Hepatic stellate cell (primary cell): ENCODE measurements around the gene FLCN.
"Not testable (repeated sequence)": the region's sequence is repeated elsewhere in the genome, so short reads cannot be mapped to it uniquely, and the experiment has no call there.

Source experiments
- DNase-seq: peaks from one replicate; pipeline ENCODE4 v3.0.0; 2011; ENCODE audit warnings: low spot score

The FLCN gene, protein sequence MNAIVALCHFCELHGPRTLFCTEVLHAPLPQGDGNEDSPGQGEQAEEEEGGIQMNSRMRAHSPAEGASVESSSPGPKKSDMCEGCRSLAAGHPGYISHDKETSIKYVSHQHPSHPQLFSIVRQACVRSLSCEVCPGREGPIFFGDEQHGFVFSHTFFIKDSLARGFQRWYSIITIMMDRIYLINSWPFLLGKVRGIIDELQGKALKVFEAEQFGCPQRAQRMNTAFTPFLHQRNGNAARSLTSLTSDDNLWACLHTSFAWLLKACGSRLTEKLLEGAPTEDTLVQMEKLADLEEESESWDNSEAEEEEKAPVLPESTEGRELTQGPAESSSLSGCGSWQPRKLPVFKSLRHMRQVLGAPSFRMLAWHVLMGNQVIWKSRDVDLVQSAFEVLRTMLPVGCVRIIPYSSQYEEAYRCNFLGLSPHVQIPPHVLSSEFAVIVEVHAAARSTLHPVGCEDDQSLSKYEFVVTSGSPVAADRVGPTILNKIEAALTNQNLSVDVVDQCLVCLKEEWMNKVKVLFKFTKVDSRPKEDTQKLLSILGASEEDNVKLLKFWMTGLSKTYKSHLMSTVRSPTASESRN

DNA sequence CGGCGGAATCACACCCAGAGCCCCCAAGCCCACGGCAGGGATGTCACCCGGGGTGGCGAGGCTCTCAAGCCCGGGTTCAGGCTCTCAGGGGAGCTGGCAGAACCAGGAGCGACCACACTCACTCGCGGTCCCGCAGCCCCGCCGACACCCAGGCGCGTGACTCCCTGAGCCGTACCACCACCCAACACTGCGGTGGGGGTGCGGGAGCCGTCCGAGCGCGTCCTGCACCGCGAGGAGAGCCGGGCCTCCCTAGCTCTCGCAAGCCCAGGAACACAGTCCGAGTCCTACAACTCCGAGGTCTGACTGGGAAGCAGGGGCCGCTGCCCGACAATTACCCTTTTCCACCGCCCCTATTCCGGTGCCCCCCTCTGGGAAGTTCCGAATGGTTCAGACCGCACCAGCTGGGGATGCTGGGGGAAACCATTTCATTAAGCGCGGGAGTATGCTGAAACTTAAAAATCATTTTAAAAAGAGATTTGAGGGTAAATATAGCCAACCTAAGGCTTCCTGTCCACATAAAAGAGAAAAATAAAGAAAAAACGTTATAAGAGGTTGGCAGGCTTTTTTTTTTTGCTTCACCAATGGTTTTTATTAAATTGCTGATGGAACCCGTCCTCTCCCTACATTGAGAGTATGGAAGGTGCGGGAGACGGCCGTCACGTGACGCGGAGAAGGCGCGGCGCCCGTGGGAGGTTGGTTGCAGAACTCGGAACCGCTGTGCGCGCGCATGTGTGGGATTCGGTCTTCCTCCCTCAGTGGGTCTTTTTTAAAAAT lies at the start of gene FLCN:
Gene FLCN (minus strand): TSS at position 143 of the 774 bp plus-strand sequence. CDS start 9,031 bp downstream, outside the sequence.
- peak; percentile 91 for DNase-seq

DNA sequence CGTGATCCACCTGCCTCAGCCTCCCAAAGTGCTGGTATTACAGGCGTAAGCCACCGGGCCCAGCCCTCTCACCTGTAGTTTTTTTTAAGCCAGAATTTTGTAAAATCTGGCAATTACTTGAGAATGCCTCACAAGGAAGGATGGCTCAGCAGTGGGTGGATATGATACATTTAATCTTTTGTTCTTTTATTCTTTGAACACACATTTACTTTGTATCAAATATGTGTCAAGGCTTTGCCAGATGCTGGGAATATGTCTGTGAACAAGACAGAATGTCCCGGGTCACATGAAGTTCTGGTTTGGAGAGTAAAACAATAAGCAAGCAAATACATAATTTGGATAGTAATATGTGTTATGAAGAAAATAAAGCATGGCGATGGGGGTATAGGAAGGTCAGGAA lies 49.0 kb upstream of the FLCN start:
- DNase-seq, result no peak

DNA sequence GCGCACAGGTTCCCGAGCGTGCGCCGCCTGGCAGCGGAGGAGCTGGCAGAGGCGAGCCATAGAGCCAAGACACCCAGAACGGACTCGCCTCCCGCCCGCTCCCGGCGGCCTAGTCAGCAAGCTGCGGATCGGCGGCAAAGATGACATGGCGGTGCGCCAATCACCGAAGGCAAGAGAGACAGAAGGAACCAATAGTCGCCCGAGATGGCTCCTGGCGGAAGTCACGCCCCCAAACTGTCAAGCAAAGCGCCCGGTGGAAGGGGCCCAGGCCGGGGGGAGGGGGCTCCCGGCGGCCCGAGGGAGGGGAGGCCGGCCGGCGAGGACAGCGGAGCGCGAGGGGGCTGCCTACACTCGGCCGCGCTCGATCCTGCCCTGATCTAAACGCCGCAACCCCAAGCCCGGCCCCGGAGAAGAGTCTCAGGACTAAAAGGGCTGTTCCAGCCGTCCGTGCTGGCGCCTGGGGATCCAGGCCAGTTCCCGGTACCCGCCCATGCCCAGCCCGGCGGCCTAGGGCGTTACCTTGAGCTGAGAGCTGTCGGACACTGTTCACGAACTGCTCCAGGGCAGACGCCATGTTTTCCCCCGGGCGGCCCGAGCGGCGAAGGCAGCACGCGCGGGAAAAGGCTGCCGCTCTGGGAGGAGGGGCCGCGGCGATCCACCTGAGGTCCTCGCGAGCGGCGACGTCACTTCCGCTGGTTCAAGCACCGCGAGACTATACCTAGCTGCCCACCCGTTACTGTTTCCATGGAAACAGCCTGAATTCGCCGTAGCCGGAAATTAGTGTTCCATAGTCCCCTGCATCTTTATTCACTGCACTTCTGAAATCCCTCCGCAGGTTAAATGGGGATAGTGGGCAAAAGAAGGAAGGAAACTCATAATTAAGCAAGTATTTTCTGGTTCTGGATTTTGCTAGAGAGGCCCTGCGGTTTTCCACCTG lies 43.9 kb upstream of the FLCN start, which contains the start of gene COPS3:
Gene COPS3 (minus strand): TSS at position 634 of the 937 bp plus-strand sequence. CDS start 60 bp downstream, at position 574.
- DNase-seq, result peak; percentile 99

DNA sequence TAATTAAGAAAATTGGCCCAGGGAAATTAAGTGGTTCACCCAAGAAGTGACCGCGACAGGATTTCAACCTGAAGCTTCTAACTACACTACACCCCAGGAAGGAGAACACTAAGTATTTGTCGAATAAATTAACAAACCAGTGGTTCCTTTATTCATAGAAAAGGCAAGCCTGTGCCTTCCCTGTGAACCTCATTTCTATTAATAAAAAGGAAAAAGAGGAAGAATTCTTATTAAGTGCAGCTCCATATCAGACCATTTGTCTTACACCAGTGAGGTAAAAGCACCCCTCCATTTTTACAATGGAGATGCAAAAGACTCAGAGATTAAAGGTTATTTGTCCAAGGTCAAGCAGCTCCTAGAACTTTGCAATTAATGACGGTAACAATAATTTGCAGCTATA lies 42.3 kb upstream of the FLCN start:
- no peak for DNase-seq

DNA sequence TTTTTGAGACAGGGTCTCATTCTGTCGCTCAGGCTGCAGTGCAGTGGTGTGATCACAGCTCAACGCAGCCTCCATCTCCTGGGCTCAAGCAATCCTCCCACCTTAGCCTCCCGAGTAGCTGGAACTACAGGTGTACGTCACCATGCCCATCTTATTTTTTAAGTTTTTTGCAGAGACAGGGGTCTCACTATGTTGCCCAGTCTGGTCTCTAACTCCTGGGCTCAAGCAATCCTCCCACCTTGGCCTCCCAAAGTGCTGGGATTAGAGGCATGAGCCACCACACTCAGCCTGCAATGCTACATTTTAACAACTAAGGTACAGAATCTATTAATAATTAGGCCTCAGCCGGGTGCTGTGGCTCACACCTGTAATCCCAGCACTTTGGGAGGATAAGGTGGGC lies 40.5 kb upstream of the FLCN start:
- not testable (repeated sequence) for DNase-seq

DNA sequence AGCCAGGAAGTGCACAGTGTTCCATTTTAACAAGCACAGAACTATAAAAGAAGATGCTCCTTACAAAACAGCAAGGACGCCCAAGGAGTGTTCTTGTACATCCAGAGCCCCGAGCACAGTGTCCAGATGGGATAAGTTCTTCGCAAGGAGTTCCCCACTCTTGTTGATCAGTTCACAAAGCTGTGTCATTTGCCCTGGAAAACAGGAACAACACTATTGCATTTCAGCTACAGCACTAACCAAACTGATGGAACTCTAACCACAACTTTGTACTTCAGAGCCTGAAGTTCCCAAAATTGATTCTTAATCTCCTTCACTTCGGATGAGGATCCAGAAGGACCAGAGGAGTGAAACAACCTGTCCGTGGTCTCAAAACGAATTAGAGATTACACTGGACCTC lies 39.0 kb upstream of the FLCN start:
- DNase-seq, result no peak

DNA sequence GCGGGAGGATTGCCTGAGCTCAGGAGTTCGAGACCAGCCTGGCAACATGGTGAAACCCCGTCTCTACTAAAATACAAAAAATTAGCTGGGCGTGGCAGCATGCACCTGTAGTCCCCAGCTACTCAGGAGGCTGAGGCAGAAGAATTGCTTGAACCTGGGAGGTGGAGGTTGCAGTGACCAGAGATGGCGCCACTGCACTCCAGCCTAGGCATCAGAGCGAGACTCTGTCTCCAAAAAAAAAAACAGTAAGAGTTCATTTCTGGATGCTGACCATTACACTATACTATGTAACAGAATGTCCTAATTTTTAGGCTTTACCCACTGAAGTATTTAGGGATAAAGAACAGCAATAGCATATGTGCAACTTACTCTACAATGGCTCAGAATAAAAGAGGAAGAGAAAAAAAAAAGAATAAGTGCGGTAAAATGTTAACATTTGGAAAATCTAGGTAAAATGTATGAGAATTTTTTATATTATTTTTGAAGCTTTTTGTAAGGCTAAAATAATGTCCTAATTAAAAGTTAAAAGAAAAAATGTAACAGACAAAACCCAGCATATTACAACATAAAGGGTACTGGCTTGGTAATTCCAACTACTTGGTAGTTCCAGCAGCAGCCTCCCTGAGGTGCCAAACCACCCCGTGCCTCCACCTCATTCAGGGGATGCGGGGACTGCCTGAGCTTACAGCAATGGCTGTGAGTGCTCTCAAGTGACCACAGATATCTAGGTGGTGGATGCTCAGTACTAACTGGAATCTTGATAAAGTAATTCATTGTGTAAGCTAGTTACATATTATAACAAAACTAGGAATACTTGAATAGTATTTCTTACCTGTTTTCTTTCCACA lies 33.2 kb upstream of the FLCN start:
- no peak for DNase-seq

DNA sequence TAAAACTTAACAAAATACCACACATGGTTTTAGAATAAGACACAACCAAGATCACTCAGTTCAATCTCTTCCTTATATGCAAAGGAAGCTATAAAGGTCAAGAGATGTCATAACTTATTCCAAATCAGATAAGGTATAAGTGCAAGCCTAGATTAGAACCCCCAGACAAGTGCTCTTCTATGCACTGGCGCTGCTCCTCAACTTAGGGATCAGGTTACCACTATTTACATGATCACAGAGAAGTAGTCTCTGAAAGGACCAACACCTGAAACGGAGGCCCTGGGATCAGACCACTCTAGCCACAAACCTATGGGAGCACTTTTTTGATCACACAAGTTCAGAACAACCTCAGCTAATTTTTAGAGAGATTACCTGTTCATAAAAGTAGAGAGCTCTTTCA lies 27.5 kb upstream of the FLCN start:
- DNase-seq, result no peak

DNA sequence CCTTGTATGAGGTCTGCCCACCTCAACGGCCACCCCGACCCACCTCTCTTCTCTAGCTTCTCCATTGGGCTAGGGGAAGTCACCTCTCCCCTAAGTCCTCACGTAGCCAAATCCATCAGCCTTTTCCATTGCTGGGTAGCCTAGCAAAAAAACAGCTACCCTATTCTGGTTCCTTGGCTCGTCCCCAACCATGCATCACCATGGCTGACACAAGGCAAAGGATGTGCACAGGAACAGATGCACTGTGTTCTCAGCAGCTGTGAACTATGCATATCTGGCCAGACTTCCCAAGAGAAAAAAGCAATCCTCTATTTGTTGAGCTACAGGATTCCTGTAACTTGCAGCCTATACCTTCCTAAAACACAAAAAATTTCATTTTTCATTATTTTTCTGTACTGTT lies 22.0 kb upstream of the FLCN start:
- no peak for DNase-seq

DNA sequence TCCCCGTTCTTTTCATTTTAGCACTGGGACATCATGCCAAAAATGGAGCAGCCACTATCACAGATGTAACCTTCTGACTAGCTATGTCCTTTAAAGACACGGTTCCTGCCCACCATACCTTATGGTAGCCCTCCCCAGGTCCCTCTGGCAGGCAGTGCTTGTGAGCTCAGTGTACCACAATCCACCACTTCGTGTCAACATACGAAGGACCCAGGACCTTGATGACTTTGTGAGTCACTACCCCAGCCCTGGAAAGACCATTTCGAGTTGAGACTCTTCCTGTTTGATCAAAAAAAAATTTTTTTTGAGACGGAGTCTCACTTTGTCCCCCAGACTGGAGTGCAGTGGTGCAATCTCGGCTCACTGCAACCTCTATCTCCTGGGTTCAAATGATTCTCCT lies 21.0 kb upstream of the FLCN start:
- DNase-seq, result no peak

DNA sequence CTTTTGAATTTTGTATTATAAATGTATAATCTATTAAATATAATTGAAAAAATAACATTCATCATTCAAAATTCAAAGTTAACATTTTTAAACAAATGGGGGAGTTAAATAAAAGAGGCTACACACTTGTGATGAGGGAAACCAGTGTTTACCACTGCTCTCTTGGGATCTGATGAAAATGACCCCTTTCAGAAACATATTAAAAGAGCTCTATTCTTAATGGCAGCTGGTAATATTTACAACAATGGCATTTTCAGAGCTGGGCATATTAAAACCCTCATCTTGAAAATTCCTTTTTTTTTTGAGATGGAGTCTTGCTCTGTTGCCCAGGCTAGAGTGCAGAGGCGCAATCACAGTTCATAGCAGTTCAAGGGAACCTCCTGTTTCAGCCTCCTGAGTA lies 19.3 kb upstream of the FLCN start:
- DNase-seq, result no peak

DNA sequence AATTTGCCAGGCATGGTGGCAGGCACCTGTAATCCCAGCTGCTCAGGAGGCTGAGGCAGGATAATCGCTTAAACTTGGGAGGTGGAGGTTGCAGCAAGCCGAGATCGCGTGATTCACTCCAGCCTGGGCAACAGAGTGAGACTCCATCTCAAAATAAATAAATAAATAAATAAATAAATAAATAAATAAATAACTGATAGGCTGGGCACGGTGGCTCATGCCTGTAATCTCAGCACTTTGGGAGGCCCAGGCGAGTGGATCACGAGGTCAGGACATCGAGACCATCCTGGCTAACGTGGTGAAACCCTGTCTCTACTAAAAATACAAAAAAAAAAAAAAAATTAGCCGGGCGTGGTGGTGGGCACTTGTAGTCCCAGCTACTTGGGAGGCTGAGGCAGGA lies 18.7 kb upstream of the FLCN start:
- not testable (repeated sequence) for DNase-seq

DNA sequence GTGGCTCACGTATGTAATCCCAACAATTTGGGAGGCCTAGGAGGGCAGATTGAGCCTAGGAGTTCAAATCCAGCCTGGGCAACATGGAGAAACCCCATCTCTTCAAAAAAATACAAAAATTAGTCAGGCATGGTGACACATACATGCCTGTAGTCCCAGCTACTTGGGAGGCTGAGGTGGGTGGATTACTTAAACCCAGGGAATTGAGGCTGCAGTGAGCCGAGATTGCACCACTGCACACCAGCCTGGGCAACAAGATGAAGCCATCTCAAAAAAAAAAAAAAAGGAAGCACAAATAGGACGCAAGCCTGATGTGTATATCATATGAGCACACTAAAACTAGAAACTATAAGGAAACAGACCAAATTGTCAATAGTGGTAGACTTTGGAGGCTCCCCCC lies 17.1 kb upstream of the FLCN start:
- no peak for DNase-seq

DNA sequence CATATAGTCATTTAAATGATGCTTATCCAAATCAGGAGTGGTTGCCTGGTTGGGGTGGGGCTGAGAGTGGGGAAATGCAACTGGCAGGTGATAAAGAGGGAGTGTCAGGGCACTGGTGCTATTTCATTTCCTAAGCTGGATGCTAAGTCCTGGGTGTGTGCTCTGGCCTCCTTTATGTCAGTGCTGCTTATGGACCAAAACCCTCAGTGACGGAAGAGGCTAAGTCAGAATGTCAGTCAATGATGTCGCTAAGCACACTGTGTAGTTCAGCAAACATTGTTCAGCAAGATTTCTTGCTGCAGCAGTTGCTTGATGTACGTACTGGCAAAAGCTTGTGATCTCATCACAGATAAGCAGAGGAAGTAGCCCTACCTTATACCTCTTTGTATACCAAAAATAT lies 16.4 kb upstream of the FLCN start:
- DNase-seq, result no peak

DNA sequence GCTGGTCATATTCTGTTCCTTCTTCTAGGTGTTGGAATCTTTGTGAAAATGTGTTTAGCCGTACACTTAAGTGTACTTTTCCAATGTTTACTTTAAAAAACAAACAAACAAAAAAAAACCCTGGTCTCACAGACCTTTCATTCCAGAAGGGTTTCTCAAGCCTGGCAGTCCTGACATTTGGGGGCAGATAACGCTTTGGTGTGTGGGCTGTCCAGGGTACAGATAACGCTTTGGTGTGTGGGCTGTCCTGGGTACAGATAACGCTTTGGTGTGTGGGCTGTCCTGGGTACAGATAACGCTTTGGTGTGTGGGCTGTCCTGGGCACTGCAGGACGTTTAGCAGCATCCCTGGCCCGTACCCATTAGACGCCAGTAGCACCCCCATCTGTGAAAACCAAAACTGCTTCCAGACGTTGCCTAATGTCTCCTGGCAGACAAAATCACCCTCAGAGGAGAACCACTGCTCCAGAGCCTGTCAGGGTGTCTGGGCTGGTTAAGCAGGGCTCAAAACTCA lies 15.2 kb upstream of the FLCN start:
- DNase-seq, result no peak

DNA sequence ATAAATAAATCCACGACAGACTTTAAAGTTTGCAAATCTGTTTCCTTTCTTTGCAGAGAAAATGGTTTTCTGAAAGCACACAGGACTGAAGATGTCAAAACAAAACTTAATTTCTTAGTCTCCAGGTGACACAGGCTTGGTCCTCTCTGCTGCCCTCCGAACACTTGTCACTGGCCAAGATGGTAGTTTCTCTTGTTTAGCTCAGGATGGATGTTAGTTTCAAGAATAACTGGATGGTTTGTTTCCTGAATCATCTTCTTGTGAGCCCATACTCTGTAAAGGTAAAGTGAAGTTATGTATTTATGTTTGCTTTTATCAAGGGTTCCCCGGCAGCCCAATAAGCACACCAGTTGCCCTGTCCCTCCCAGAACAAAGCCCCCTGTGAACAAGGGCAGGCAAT lies 9.9 kb upstream of the FLCN start:
- DNase-seq, result no peak

DNA sequence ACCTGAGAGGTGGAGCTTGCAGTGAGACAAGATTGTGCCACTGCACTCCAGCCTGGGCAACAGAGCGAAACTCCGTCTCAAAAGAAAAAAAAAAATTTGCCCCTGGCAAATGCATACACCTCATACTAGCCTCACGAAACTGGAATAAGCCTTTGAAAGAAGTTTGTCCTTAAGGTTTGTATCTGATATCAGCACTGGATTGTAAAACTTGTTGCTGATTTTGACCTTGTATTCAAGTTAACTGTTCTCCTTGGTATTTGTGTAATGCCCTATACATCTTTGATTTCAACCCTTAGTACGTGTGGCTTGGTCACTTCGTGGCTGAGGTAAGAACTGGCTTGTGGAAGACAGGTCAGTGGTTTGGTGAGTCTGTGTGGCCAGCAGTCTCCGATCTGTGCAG lies 6.2 kb upstream of the FLCN start:
- no peak for DNase-seq

DNA sequence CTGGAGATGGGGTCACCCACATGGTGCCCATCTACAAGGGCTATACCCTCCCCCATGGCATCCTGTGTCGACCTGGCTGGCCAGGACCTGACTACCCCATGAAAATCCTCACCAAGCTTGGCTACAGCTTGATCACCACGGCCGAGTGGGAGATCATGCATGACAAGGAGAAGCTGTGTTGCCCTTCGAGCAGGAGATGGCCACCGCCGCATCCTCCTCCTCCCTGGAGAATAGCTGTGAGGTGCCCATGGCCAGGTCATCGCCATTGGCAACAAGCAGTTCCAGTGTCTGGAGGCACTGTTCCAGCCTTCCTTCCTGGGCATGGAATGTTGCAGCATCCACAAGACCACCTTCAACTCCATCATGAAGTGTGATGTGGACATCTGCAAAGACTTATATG lies 5.3 kb upstream of the FLCN start:
- no peak for DNase-seq

DNA sequence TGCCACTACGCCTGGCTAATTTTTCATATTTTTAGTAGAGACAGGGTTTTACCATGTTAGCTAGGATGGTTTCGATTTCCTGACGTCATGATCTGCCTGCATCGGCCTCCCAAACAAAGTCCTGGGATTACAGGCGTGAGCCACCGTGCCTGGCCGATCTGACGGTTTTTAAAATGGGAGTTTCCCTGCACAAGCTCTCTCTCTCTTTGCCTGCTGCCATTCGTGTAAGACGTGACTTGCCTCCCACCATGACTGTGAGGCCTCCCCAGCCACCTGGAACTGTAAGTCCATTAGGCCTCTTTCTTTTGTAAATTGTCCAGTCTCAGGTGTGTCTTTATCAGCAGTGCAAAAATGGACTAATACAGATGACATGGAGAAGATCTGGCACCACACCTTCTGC lies 4.7 kb upstream of the FLCN start:
- DNase-seq, result no peak

DNA sequence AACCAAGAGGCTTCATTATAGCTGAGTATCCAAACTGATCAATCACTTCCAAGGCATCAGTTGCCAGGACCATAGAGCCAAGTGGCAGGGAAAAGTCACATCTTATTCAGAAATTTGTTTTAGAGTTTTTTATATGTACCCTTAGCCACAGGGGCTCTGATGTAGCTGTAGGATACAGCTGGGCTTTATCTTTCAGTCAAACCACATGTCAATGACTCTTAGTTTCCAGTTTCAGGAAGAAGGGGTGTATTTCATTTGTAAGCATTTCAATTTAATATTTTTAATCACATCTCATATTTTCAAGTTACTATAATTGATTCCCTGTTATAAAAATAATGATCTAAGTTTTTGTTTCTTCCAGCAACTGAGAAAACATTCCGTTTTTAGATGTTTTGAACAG lies 2.9 kb upstream of the FLCN start:
- no peak for DNase-seq
